ENCODE measurements around the gene MARK1.
"Not testable (repeated sequence)": the region's sequence is repeated elsewhere in the genome, so short reads cannot be mapped to it uniquely, and the experiment has no call there.

- TF ChIP-seq, protein P1, sequence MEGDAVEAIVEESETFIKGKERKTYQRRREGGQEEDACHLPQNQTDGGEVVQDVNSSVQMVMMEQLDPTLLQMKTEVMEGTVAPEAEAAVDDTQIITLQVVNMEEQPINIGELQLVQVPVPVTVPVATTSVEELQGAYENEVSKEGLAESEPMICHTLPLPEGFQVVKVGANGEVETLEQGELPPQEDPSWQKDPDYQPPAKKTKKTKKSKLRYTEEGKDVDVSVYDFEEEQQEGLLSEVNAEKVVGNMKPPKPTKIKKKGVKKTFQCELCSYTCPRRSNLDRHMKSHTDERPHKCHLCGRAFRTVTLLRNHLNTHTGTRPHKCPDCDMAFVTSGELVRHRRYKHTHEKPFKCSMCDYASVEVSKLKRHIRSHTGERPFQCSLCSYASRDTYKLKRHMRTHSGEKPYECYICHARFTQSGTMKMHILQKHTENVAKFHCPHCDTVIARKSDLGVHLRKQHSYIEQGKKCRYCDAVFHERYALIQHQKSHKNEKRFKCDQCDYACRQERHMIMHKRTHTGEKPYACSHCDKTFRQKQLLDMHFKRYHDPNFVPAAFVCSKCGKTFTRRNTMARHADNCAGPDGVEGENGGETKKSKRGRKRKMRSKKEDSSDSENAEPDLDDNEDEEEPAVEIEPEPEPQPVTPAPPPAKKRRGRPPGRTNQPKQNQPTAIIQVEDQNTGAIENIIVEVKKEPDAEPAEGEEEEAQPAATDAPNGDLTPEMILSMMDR (IDR thresholded peaks at IDR 0.05) = not testable (repeated sequence)
- TF ChIP-seq POLR2A (IDR thresholded peaks at IDR 0.05) = not testable (repeated sequence)
Measured at GRCh38 chr1:220611100-220611499, 83.2 kb downstream of the MARK1 start.

Data from tibial nerve (tissue), 3 donors.